ENCODE measurements around the gene EFCAB8. TPM values are rescaled to one million over a fixed set of nuclear protein-coding genes. Genes with fewer than 3 reads are reported as not detected.

EFCAB8 gene
- total RNA-seq, 2 experiments from 2014 or later = not detected

DNA sequence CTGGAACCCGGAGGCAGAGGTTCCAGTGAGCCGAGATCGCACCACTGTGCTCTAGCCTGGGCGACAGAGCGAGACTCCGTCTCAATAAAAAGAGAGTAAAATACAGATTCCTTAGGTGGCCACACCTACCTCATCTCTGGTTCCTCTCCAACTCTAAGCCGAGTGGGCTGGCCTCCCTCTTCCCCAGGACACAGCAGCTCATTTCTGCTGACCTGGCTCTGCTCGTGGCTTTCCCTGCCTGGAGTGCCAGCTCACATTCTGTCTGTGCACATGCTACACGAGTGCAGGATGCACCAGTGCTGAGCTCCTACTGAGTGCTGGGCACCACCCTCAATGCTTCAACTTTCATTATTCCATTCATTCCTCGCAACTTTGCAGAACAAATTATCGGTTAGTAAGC lies 28.8 kb downstream of the EFCAB8 start:
- ChIA-PET POLR2A (interaction anchor here (0.6 kb wide), 1 partner anchor 114 kb away, joined by 3 read pairs; no protein-coding TSS in a partner anchor), CTCF (ENCODE audit: unreplicated experiment) (no interaction called here)
- Histone ChIP-seq H3K4me3 (ENCODE audit: low read depth, low read length, poor library complexity, severe bottlenecking) (no peak overlapping the region), H3K4me1 (ENCODE audit: insufficient read depth, low read length, poor library complexity, severe bottlenecking) (no peaks in the 10 kb centered on the region), H3K9me3 (ENCODE audit: low read length) (no peaks in the 10 kb centered on the region), H4K20me1 (ENCODE audit: insufficient read depth, low read length) (no peaks in the 10 kb centered on the region), H2AFZ (ENCODE audit: low read length) (no peak overlapping the region), H3K27ac (ENCODE audit: low read depth, low read length, poor library complexity, severe bottlenecking) (no peak overlapping the region), H3K36me3 (ENCODE audit: insufficient read depth, low read length) (no peaks in the 10 kb centered on the region), H3K4me2 (ENCODE audit: low read length) (no peak overlapping the region), H3K9me2 (ENCODE audit: insufficient read depth, low read length) (no peaks in the 10 kb centered on the region), H3K79me2 (ENCODE audit: insufficient read depth, low read depth, low read length) (no peaks in the 10 kb centered on the region)
- DNase-seq (ENCODE audit: low spot score) = no peak
- TF ChIP-seq, protein P1, sequence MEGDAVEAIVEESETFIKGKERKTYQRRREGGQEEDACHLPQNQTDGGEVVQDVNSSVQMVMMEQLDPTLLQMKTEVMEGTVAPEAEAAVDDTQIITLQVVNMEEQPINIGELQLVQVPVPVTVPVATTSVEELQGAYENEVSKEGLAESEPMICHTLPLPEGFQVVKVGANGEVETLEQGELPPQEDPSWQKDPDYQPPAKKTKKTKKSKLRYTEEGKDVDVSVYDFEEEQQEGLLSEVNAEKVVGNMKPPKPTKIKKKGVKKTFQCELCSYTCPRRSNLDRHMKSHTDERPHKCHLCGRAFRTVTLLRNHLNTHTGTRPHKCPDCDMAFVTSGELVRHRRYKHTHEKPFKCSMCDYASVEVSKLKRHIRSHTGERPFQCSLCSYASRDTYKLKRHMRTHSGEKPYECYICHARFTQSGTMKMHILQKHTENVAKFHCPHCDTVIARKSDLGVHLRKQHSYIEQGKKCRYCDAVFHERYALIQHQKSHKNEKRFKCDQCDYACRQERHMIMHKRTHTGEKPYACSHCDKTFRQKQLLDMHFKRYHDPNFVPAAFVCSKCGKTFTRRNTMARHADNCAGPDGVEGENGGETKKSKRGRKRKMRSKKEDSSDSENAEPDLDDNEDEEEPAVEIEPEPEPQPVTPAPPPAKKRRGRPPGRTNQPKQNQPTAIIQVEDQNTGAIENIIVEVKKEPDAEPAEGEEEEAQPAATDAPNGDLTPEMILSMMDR (conservative IDR thresholded peaks at IDR 0.05; ENCODE audit: low read length) = no peak
- TF ChIP-seq EZH2phosphoT487 (IDR thresholded peaks at IDR 0.05; ENCODE audit: borderline replicate concordance, low read depth, low read length) = no peak
- intact Hi-C loops (cut with micrococcal nuclease; ENCODE audit: unreplicated experiment) = no loop called here
- no TSS peak for BruUV-seq (replicated peaks)

DNA sequence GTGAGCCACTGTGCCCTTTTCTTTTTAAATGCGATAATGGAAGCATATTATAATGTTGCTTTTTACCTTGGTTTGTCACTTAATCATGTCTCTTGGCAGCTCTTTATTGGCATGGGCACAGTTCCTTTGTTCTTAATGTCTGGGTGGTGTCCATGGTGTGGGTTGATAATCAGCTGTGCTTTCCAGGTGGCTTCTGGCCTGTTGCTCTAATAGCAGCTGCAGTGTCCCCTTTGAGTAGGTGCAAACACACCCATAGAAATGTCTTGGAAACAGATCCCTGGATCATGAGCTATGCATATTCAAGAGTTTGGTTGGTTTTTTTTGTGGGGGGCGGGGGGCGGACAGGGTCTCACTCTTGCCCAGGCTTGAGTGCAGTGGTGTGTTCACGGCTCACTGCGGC lies 29.9 kb downstream of the EFCAB8 start:
- H3K4me1 ChIP-seq (ENCODE audit: insufficient read depth, low read length, poor library complexity, severe bottlenecking) = no peaks in the 10 kb centered on the region
- DNase-seq (ENCODE audit: low spot score) = no peak
- ChIA-PET POLR2A (no interaction called here), CTCF (ENCODE audit: unreplicated experiment) (no interaction called here)
- no peak overlapping the region for H2AFZ ChIP-seq (ENCODE audit: low read length)
- no peak overlapping the region for H3K4me2 ChIP-seq (ENCODE audit: low read length)
- H3K4me3 ChIP-seq (ENCODE audit: low read depth, low read length, poor library complexity, severe bottlenecking) = no peak overlapping the region
- H3K79me2 ChIP-seq (ENCODE audit: insufficient read depth, low read depth, low read length) = no peaks in the 10 kb centered on the region
- no peaks in the 10 kb centered on the region for H3K9me3 ChIP-seq (ENCODE audit: low read length)
- H4K20me1 ChIP-seq (ENCODE audit: insufficient read depth, low read length) = no peaks in the 10 kb centered on the region
- BruUV-seq (replicated peaks) = no TSS peak
- TF ChIP-seq, protein P1 (conservative IDR thresholded peaks at IDR 0.05; ENCODE audit: low read length) = no peak
- no peak for TF ChIP-seq EZH2phosphoT487 (IDR thresholded peaks at IDR 0.05; ENCODE audit: borderline replicate concordance, low read depth, low read length)
- H3K27ac ChIP-seq (ENCODE audit: low read depth, low read length, poor library complexity, severe bottlenecking) = no peak overlapping the region
- intact Hi-C loops (cut with micrococcal nuclease; ENCODE audit: unreplicated experiment) = no loop called here
- H3K36me3 ChIP-seq (ENCODE audit: insufficient read depth, low read length) = no peaks in the 10 kb centered on the region
- no peaks in the 10 kb centered on the region for H3K9me2 ChIP-seq (ENCODE audit: insufficient read depth, low read length)

DNA sequence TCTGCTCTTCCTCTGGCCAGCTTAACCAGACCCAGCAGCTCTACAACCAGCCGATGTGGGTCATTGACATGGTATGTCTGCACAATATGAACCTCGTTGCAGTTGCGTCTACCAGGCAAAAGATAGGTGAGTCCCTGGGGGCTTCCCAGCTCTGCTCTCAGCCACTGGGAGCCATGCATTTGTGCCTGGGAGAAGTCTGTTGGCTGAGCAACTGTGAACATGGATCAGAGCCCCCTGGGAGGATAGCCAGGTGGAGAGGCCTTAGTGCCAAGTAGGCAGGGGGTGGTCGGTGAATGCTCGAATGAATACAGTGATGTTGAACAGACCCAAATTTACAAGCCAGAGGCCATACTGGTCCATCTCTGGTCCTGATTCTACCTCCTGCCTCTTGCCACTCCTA lies 30.6 kb downstream of the EFCAB8 start:
- ChIA-PET CTCF (ENCODE audit: unreplicated experiment) (no interaction called here), POLR2A (no interaction called here)
- H3K9me2 ChIP-seq (ENCODE audit: insufficient read depth, low read length) = no peaks in the 10 kb centered on the region
- H3K4me1 ChIP-seq (ENCODE audit: insufficient read depth, low read length, poor library complexity, severe bottlenecking) = no peaks in the 10 kb centered on the region
- no peak for TF ChIP-seq EZH2phosphoT487 (IDR thresholded peaks at IDR 0.05; ENCODE audit: borderline replicate concordance, low read depth, low read length)
- TF ChIP-seq, protein P1 (conservative IDR thresholded peaks at IDR 0.05; ENCODE audit: low read length) = no peak
- no peaks in the 10 kb centered on the region for H4K20me1 ChIP-seq (ENCODE audit: insufficient read depth, low read length)
- intact Hi-C loops (cut with micrococcal nuclease; ENCODE audit: unreplicated experiment) = no loop called here
- no peak overlapping the region for H3K27ac ChIP-seq (ENCODE audit: low read depth, low read length, poor library complexity, severe bottlenecking)
- H3K79me2 ChIP-seq (ENCODE audit: insufficient read depth, low read depth, low read length) = no peaks in the 10 kb centered on the region
- no TSS peak for BruUV-seq (replicated peaks)
- H3K36me3 ChIP-seq (ENCODE audit: insufficient read depth, low read length) = no peaks in the 10 kb centered on the region
- no peak overlapping the region for H3K4me3 ChIP-seq (ENCODE audit: low read depth, low read length, poor library complexity, severe bottlenecking)
- H2AFZ ChIP-seq (ENCODE audit: low read length) = no peak overlapping the region
- no peak overlapping the region for H3K4me2 ChIP-seq (ENCODE audit: low read length)
- H3K9me3 ChIP-seq (ENCODE audit: low read length) = no peaks in the 10 kb centered on the region
- no peak for DNase-seq (ENCODE audit: low spot score)

Measured in OCI-LY7 (cell line).